ENCODE data around the gene FAM240B. TPM values are rescaled to one million over a fixed set of nuclear protein-coding genes. Genes with fewer than 3 reads are reported as not detected.

The FAM240B gene
- polyA plus RNA-seq, 4 donors = 0.08 to 0.17 TPM; not detected in 2

DNA sequence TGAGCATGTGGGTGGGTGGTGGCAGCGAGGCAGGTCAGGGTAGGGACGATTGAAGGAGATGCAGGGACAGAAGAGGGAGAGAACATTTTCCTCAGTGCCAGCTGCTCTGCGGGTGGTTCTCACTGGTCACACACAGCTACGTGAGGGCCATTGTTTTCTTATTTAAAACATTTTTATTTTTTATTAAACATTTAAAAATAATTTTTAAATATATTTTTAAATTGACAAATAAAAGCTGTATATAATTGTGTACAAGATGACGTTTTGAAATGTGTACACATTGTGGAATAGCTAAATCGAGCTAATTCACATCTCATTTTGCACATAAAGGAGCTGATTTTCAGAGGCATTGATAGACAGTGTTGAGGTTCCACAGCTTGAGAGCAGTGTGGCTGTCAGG is 14.0 kb downstream of the FAM240B start:
- DNase-seq (ENCODE audit: low read depth in 4 of 4, low spot score in 2 of 4) = no peak

DNA sequence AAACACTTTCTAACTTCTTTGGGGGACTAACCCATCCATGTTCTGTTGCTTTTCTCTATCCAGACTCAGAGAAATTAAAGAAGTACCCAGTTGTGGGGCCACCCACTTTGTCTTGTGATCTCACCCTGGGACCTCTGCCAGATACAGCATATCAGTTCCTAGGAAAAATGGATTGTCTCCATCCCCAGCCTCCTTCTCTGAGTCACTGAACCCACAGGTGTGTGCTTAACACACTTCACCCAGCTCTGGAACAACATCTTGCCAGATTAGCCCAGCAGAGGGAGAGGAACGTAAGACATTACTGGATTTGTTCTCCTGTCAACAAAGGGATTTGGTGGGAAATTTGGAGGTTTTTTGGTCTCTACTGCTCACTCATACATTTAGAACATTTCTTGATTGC is 19.2 kb downstream of the FAM240B start:
- DNase-seq (ENCODE audit: low read depth in 4 of 4, low spot score in 2 of 4) = no peak

DNA sequence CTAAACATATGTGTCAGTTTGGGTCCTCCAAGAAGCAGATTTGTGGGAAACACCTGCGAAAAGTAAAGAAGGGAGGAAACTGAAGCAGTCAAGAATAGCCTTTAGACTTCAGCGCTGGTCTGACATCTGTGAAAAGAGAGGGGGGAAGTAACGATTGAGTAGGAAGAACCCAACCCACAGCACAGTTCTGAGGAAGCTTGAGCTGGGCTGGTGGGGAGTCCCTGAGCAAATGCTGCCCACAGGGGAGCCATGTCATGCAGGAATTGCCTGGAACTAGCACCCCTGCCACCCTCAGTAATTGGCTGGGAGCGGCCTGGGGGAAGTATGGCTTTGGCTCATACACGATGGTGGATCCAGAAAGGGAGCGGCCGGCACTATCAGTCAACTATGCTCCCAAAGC is 20.6 kb downstream of the FAM240B start:
- no peak for DNase-seq (ENCODE audit: low read depth in 4 of 4, low spot score in 2 of 4)

DNA sequence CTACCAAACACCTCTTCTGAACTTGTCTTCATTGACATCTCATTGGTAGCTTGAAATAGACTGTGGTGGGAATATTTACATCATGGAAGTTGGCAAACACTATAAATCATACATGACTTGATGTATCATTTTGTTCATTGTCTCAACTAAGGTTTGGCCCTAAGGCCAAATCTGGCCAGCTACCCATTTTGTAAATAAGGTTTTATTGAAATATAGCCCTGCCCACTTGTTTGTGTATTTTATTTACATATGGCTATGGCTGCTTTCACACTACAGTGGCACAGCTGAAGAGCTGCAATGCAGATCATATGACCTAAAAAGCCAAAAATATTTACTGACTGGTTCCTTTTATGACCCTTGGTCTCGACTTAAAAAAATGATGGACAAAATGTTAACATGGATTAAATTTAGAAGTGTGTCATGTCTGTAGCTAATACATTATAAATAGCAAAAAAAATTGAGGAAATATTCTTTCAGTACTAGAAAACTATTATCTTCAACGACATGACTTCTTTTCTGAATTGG is 22.1 kb downstream of the FAM240B start:
- DNase-seq (ENCODE audit: low read depth in 4 of 4, low spot score in 2 of 4) = no peak

DNA sequence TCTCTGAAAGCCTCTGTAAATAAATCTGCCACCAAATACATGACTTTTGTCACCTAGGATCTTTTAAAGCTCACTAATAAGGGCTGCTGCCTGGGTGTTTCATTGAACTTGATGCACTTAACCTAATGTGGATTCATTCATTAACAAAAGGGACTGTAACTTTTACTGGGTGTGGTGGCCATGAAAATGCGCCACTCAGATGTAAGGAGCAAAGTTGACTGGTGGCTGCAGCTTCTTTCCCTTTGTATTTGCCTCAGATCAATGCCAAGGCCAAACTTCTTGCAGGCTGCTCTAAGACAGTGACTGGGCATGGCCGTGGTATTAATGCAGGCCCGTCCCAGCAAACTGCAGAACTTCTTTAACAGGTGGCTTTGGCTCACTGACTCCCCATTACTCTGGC is 22.9 kb downstream of the FAM240B start:
- no peak for DNase-seq (ENCODE audit: low read depth in 4 of 4, low spot score in 2 of 4)

DNA sequence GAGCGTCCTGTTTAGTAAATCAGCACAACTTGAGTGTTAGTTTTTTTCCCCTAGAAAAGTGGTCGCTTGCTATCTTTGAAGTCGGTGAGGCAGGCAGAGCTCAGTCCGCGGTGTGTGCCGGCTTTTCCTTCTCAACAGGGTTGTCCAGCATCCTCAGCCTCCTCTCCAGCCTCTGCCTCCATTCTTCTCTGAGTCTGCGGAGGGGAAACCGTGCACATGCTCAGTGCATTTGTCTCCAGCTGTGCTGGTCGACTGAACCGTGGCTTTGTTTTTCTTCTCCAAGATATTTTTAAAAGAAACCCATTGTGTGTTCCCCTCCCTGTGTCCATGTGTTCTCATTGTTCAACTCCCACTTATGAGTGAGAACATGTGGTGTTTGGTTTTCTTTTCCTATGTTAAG is 25.3 kb downstream of the FAM240B start:
- no peak for DNase-seq (ENCODE audit: low read depth in 4 of 4, low spot score in 2 of 4)

DNA sequence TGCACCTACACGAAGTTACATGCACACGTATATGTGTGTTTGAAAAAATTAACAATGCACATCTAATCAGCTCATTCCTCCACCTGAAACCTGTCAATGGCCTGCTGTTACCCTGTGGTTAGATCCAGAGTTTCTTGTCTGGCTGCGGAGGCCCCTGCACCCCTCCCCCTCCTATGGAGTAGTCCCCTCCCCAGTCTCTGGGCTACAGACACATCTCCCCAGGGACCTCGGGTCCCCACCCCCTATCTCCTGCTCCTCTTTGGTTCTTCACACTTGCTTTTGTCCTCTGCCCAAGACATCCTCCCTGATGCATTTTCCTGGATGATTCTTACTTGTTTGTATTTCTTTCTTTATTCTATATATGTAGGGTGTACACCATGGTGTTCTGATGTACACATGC is 27.2 kb downstream of the FAM240B start:
- DNase-seq (ENCODE audit: low read depth in 4 of 4, low spot score in 2 of 4) = no peak

DNA sequence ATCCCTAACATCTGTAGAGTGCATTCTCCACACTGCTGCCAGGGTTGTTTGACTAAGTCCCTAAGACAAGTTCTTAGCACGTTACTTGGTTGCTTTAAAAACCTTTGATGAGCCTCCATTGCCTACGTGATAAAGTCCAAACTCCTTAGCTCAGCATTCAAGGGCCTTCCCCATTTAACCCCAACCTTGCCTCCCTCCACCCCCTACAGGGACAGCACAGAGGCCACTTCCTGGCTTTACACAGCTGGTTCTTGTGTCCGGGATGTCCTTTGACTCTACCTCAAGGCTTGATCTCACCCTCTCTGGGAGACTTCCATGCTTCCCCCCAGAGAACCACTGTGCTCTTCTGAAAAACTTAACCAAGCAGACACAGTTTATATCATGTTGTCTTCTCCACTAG is 29.4 kb downstream of the FAM240B start:
- no peak for DNase-seq (ENCODE audit: low read depth in 4 of 4, low spot score in 2 of 4)

DNA sequence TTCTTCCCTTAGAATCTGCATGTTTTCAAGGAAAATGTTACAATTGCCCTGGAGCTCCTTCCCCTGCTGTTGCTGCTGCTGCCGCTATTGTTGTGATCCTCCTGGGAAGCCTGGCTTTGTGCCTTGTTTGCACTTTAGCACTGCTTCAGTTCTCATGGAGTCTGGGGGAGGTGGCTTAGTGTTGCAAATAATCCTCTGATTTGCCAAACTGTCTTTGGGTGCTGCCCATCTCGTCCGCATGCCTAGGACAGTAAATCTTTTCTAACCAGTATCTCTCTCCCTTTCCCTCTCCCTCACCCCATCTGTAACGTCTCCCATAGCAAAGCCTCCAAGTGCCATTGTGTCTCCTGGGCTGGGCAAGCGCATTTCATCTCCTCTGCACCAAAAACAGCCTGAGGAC is 30.3 kb downstream of the FAM240B start:
- peak in 1 of 4 donors; percentile 48 for DNase-seq (ENCODE audit: low read depth in 4 of 4, low spot score in 2 of 4)

DNA sequence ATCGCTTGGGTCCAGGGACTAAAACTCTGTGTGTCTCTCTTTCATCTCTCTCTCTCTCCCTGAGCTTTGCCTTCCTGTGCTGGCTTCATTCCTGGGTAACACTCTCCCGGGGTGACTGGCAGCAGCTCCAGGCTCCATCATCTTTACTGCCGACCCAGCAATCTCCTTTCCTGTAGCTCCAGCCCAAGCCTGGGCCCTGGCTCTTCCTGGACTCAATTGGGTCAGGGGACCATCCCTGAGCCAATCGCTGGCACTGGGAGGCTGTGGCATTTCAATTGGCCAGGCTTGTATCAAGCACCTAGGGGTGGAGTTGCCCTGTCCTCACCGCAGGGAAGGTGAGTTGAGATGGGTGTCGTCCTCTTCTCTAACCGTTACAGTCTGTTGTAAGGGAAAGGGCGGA is 31.9 kb downstream of the FAM240B start:
- no peak for DNase-seq (ENCODE audit: low read depth in 4 of 4, low spot score in 2 of 4)

DNA sequence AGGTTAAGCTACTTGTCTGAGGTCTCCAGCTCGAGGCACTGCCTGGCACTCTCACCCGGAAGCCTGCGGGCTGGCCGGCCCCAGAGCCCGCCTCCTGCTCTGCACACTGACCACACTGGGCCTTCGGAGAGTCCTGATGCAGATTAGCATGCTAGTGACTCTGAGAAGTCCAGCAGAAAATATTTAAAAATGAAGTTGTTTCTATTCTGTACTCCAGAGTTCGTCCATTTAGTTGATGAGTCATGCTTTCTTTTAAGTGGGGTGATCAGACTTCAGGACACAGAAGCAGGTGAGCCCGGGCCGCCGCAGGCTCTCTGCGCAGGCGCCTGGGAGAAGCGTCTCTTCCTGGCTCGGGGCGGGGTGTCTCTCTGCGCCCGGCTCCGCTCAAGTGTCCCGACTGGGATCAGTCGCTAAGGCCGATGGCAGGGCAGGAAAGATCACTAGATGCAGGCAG is 32.5 kb downstream of the FAM240B start:
- DNase-seq (ENCODE audit: low read depth in 4 of 4, low spot score in 2 of 4) = no peak

DNA sequence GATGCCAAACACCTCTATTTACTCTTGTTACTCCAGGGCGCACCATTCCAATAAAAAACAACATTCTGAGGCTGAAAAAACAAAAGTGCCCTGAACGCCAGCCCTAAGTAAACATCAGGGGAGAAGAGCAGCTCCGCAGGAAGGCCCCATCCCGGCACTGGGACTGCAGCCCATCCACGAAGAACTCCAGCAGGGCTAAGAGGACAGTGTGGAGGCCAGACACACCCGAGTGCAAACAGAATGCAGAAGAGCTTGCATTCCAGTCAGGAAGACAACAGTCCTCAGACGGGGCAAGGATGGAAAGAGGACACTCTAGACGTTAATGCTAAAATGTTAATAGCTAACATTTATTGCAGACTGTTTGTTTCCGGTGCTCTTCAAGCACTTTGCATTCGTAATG is 33.0 kb downstream of the FAM240B start:
- DNase-seq (ENCODE audit: low read depth in 4 of 4, low spot score in 2 of 4) = no peak

DNA sequence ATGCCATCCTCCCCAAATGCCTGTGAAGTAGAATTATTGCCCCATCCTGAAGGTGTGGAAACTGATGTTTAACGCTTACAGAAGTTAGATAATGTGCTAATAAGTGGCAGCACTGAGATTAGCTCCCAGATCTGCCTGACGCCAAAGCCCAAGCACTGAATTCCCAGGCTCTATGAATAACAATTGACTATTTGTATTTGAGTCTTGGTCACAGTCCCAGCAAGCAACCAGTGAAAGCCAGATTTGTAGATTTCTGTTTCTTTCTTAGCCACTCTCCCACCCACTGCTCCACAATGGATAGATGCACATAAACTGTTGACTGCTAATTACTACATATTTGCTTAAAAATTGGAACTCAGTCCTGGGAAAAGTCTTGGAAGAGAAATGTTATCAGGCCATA is 34.4 kb downstream of the FAM240B start:
- no peak for DNase-seq (ENCODE audit: low read depth in 4 of 4, low spot score in 2 of 4)

DNA sequence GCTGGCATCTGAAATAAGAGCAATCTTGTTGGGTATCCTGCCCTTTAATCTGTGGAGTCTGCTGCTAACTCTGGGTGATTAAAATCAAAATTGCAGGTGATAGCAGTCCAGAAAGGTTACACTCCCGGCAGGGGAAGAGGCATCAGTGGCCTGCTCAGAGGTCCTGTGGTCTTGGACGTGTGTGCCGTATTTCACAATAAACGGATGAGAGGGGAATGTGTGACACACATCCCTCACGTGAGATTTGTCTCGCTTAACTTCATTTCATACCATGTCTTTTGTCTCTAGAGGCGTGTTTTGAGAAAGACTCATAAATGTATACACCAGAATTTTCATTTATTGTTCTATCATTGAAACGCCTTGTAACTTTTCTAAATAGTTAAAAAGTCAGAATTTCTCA is 36.6 kb downstream of the FAM240B start:
- DNase-seq (ENCODE audit: low read depth in 4 of 4, low spot score in 2 of 4) = no peak

DNA sequence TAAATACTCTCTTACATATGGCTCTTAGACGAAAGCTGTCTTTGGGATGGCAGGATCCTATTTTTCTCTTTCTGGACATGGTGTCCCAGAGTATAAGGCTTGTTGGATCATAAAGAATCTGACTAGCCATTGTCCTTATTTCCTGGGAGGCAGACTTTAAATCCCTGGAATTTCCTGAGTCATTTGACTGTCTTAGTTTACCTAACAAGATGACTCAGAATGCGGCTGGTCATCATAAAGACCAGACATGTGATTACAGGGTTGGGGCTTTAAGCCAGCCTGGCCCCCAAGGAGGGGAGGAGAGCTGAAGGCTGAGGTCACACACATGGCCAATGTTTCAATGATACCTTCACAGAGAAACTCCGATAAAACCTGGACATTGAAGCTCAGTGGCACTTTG is 37.2 kb downstream of the FAM240B start:
- DNase-seq (ENCODE audit: low read depth in 4 of 4, low spot score in 2 of 4) = no peak

DNA sequence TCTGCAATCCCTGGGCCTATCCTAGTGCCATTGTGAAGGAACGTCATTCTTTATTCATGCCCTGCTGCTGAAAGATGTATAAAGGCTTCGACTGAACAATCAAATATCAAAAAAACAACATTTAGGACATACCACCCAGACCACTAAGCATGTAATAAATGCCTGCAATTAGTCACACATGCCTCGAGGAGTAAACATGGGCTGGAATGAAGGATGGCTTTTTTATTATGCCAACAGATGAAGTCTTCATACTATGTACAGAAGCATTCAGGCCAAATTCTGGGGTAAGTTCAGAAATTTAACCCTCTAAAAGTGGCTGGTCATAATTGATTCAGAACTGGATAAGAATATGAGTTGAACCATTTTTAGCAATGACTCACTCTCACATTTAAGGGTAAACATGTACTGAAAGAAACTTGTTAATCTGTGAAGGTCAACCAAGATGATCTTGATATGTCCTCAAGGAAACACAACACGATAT is 38.1 kb downstream of the FAM240B start:
- DNase-seq (ENCODE audit: low read depth in 4 of 4, low spot score in 2 of 4) = no peak

DNA sequence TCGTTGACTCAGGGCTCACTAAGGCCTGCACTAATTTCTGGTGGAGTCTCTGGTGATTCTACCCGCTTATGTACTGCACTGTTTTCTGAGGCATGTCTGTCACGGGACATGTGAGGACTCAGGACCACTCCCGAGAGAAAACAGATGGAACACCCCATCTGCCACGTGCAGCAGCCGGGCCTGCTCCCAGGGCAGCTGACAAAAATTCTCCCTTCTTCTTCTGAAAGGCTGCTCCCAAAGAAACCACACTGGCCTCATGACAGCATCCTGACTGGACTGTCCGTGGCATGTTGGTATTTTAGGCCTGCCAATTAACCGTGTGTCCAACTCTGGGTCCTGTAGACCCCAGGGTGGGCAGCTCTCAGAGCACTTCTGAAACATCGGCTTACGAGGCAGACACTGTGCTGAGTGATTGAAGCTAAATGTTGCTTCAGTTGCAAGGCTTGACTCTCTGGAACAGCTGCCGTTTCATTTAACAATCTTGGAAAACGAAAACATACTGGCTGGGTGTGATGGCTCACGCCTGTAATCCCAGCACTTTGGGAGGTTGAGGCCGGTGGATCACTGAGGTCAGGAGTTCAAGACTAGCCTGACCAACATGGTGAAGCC is 39.0 kb downstream of the FAM240B start:
- no peak for DNase-seq (ENCODE audit: low read depth in 4 of 4, low spot score in 2 of 4)

DNA sequence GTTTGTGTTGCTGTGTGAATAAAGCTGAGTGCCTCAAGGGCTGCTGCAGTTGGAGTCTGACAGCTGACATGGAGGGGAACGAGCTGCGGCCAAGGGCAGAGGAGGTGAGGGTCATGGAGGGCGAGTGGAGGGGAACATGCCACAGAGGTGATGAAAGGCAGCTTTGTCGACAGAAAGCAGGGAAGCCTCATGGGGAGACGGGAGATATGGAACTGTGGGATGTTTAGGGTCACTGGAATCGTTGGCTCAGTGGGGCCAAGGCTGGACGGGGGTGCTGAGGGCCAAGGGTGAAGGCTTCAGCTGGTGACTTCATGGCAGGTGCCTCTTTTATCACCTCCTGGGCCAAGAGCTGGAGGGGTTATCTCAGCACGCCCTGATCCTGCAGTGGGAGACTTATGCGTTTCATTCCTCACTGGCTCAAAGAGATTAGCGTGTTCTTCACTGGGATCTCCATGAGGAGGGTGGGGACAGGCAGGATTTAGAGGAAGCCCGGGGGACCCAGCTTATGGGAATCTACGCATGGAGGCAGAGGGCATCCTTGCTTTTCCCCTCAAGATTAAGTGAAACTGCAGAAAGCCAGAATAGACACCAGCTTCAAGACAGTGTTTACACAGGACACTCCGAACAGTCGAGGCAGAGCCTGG is 42.2 kb downstream of the FAM240B start:
- no peak for DNase-seq (ENCODE audit: low read depth in 4 of 4, low spot score in 2 of 4)

DNA sequence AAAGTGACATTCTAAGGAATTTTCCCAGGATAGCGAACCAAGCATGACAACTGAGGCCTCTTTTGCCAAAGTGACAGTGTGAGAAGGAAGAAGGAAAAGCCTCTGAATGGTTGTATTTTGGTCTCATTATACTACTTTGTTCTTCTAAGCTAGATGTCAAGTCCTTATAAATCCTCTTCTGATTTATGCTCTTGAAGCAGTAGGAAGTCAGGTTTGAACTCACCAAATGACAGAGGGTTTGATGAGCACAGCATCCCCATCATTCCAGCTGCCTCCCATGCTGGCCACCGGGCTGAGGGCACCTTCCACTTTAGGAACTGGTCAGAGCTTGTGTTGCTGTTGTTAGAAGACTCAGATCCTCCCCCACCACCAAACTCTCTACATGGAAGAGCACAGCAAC is 44.1 kb downstream of the FAM240B start:
- DNase-seq (ENCODE audit: low read depth in 4 of 4, low spot score in 2 of 4) = no peak

DNA sequence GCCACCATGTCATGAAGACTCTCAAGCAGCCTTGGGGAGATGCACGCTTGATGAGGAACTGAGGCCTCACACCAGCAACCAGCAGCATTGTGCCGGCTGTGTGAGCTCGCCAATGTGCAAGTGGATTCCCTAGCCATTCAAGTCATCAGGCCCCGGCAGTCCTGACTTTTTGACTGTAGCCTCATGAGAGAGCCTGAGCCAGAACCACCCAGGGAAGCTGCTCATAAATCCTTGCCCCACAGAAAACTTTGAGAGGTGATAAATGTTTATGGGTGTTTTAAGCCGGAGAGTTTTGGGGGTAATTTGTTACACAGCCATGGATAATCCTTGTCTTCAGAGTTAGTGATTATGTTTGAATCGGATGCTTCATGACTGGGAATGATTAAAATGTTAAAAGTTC is 44.7 kb downstream of the FAM240B start:
- DNase-seq (ENCODE audit: low read depth in 4 of 4, low spot score in 2 of 4) = no peak

DNA sequence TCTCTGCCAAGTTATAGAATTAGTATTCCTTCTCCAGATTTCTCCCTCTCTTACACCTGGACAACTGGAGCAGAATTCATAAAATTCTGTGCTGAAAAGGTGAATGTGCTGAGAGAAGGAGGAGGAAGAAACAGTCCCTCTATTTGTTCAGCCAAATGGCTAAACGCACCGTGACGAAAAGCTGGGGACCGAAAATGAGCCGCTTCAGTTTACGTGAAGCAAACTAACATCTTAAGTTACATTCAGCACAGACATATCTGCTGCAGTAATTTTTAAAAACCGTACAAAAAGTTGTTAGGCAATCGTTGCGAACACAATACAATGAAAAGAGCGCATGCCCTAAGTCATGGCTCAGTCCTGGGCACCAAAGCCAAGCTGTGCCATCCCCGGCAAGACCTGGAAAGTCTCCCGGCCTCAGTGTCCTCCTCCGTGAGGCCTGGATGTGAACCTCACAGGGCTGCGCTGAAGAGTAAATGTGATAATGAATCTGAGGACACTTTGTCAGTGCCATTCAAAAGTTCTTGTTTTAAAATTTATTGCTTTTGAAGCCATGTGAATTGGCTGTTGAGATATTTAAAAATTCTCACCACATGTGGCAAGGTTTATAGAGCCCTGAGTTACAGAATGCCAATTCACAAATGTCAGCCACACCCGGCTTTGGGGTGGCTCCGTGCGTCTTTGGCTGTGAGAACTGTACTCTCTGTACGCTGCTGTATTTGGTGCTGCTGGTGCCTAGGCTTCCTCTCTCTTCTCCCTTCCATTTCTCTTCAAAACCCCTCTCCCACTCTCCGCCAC is 46.3 kb downstream of the FAM240B start:
- DNase-seq (ENCODE audit: low read depth in 4 of 4, low spot score in 2 of 4) = no peak

DNA sequence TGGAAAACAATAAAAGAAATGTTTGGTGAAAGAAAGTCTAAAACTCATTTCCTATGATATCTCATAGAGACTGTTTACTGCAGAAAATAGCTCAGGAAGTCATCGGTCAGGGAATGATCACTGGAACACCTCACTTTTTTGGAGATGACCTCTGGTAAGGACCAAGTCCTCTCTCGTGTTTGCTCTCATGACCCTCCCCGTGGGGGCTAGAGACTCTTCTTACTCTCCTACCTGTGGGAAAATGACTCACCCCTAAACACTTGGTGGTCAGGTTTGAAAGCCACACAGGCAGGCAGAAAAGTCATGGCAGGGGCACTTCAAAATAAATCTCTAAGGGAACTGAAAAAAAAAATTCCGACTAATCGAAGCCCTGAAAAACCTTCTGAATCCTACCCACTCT is 48.2 kb downstream of the FAM240B start:
- DNase-seq (ENCODE audit: low read depth in 4 of 4, low spot score in 2 of 4) = no peak
